HepG2 (cell line): ENCODE measurements around the gene PSD4. TPM values are rescaled to one million over a fixed set of nuclear protein-coding genes. Genes with fewer than 3 reads are reported as not detected.

Source experiments
- CEBPG ChIP-seq: IDR thresholded peaks from 2 replicates; pipeline ENCODE4 v1.6.1; 2016
- CEBPZ ChIP-seq: IDR thresholded peaks from 2 replicates; pipeline ENCODE4 v1.6.1; 2012; ENCODE audit warnings: low read length, improper control_type of control experiment
- CREBL2 ChIP-seq: sonication (generic); formaldehyde crosslinking; IDR thresholded peaks from 2 replicates; pipeline ENCODE4 v1.8.1; 2023; ENCODE audit warnings: missing genetic modification reagents, mild to moderate bottlenecking, borderline replicate concordance
- CREM ChIP-seq, 2 experiments: sonication (generic) in 1 of 2; formaldehyde crosslinking in 1 of 2; IDR thresholded peaks; 2 replicates each; pipeline versions ENCODE4 v1.4.0 to v1.6.1; 2016 to 2020; ENCODE audit warnings: antibody characterized with exemption in 1 of 2, mild to moderate bottlenecking in 1 of 2, missing genetic modification reagents in 1 of 2
- DNMT1 ChIP-seq: sonication (generic); formaldehyde crosslinking; IDR thresholded peaks from 2 replicates; pipeline ENCODE4 v1.5.1; 2020; ENCODE audit warnings: mild to moderate bottlenecking, missing genetic modification reagents
- FIP1L1 ChIP-seq: fragments of 200-400 bp; formaldehyde crosslinking; IDR thresholded peaks from 2 replicates; pipeline ENCODE4 v1.6.1; 2018; ENCODE audit warnings: low read depth, mild to moderate bottlenecking, low read length, moderate library complexity, borderline replicate concordance; ENCODE audit not compliant: insufficient read depth
- HNF4G ChIP-seq, 2 experiments: sonication (generic) in 1 of 2; formaldehyde crosslinking in 1 of 2; IDR thresholded peaks; 2 replicates each; pipeline versions ENCODE4 v1.4.0 to v1.6.1; 2011 to 2020; ENCODE audit warnings: borderline replicate concordance in 2 of 2, low read depth in 2 of 2, mild to moderate bottlenecking in 2 of 2, low read length in 1 of 2, missing genetic modification reagents in 1 of 2, moderate library complexity in 1 of 2
- KDM5B ChIP-seq: sonication (generic); formaldehyde crosslinking; IDR thresholded peaks from 2 replicates; pipeline ENCODE4 v1.4.0; 2020; ENCODE audit warnings: missing genetic modification reagents, mild to moderate bottlenecking, borderline replicate concordance
- MAFF ChIP-seq: IDR thresholded peaks from 2 replicates; pipeline ENCODE4 v1.6.1; 2011; ENCODE audit warnings: low read depth, low read length, improper control_type of control experiment
- MED1 ChIP-seq: sonication (generic); formaldehyde crosslinking; IDR thresholded peaks from 2 replicates; pipeline ENCODE4 v1.4.0; 2020; ENCODE audit warnings: missing genetic modification reagents
- MTERF4 ChIP-seq: sonication (generic); formaldehyde crosslinking; IDR thresholded peaks from 2 replicates; pipeline ENCODE4 v1.8.0; 2023; ENCODE audit warnings: mild to moderate bottlenecking, missing genetic modification reagents
- NAIF1 ChIP-seq: sonication (generic); formaldehyde crosslinking; IDR thresholded peaks from 2 replicates; pipeline ENCODE4 v1.5.0; 2020; ENCODE audit warnings: mild to moderate bottlenecking, missing genetic modification reagents, borderline replicate concordance
- POLR2G ChIP-seq: fragments of 200-400 bp; formaldehyde crosslinking; IDR thresholded peaks from 2 replicates; pipeline ENCODE4 v1.6.1; 2018; ENCODE audit warnings: mild to moderate bottlenecking, low read depth, low read length, moderate library complexity
- SSRP1 ChIP-seq: IDR thresholded peaks from 2 replicates; pipeline ENCODE4 v1.6.1; 2016; ENCODE audit warnings: control low read depth
- TGIF2 ChIP-seq: IDR thresholded peaks from 2 replicates; pipeline ENCODE4 v1.6.1; 2016; ENCODE audit warnings: control low read depth, missing compliant biosample characterization
- USF2 ChIP-seq, 2 experiments: sonication (generic) in 1 of 2; formaldehyde crosslinking in 1 of 2; IDR thresholded peaks; 2 replicates each; pipeline versions ENCODE4 v1.5.1 to v1.6.1; 2011 to 2020; ENCODE audit warnings: borderline replicate concordance in 1 of 2, low read depth in 1 of 2, low read length in 1 of 2, mild to moderate bottlenecking in 1 of 2, missing genetic modification reagents in 1 of 2, moderate library complexity in 1 of 2
- ZFX ChIP-seq: sonication (generic); formaldehyde crosslinking; IDR thresholded peaks from 2 replicates; pipeline ENCODE4 v1.4.0; 2020; ENCODE audit warnings: mild to moderate bottlenecking, low read depth, missing genetic modification reagents, moderate library complexity
- ZNF564 ChIP-seq: sonication (generic); formaldehyde crosslinking; IDR thresholded peaks from 2 replicates; pipeline ENCODE4 v1.8.1; 2023; ENCODE audit warnings: mild to moderate bottlenecking, missing genetic modification reagents
- ZNF746 ChIP-seq: sonication (generic); formaldehyde crosslinking; IDR thresholded peaks from 2 replicates; pipeline ENCODE4 v1.8.0; 2022; ENCODE audit warnings: mild to moderate bottlenecking, missing genetic modification reagents
- ZNF775 ChIP-seq: sonication (generic); formaldehyde crosslinking; IDR thresholded peaks from 2 replicates; pipeline ENCODE4 v1.4.0; 2020; ENCODE audit warnings: missing genetic modification reagents, mild to moderate bottlenecking, moderate library complexity, borderline replicate concordance
- polyA plus RNA-seq, 8 experiments: library from polyadenylated mRNA; depleted of rRNA in 3 of 8; stranded (reverse) in 7 of 8; unstranded in 1 of 8; fragments of >200 nt; fragmentation: Illumina TruSeq in 4 of 8; extraction: Trizol in 4 of 8; gene quantifications; 2 replicates each; pipeline versions ENCODE4 v1.2.1 to v1.2.3, GENCODE V29; 2011 to 2016; ENCODE audit warnings: low read depth in 4 of 8, missing spikeins in 1 of 8, mixed read lengths in 1 of 8; ENCODE audit not compliant: insufficient read depth in 1 of 8
- total RNA-seq, 5 experiments: library from RNA; depleted of rRNA; stranded (reverse); fragments of >200 nt; fragmentation: Illumina TruSeq; extraction: Trizol; gene quantifications; 2 replicates each; pipeline ENCODE4 v1.2.3, GENCODE V29; 2016; ENCODE audit warnings: low read depth in 1 of 5

Gene PSD4
- total and polyA plus RNA-seq, 2 of the 13 experiments (the other 11 are each of a cell fraction or from before 2014, with no cell fraction given): 5.8 to 9.4 TPM

- TF ChIP-seq MTERF4 (CRISPR knock-in tag) (no peak), NAIF1 (CRISPR knock-in tag) (no peak), CEBPG (CRISPR knock-in tag) (peak; percentile 1; the same call in 1 of the 2 replicates), FIP1L1 (no peak), USF2 (IDR thresholded peaks at IDR 0.05; ENCODE audit: low read depth, low read length) (peak; percentile 88), USF2 (CRISPR knock-in tag; IDR thresholded peaks at IDR 0.05; ENCODE audit: borderline replicate concordance) (peak; percentile 76; the same call in 1 of the 2 replicates), HNF4G (IDR thresholded peaks at IDR 0.05; ENCODE audit: borderline replicate concordance, low read depth, low read length) (peak; percentile 80), HNF4G (CRISPR knock-in tag; IDR thresholded peaks at IDR 0.05; ENCODE audit: borderline replicate concordance, low read depth) (peak; percentile 78; the same call in 1 of the 2 replicates), ZNF775 (no peak), ZFX (CRISPR knock-in tag) (peak; percentile 59), CREM (IDR thresholded peaks at IDR 0.05) (peak; percentile 36; the same call in 1 of the 2 replicates), CREM (CRISPR knock-in tag; IDR thresholded peaks at IDR 0.05) (no peak), TGIF2 (CRISPR knock-in tag) (no peak; the same call in 1 of the 2 replicates), ZNF746 (CRISPR knock-in tag) (no peak; the same call in 1 of the 2 replicates), ZNF564 (0 out of 2 replicates have a peak, but pooled peaks have one; percentile 62), CEBPZ (no peak), MED1 (CRISPR knock-in tag) (0 out of 2 replicates have a peak, but pooled peaks have one; percentile 49), SSRP1 (CRISPR knock-in tag) (no peak), KDM5B (CRISPR knock-in tag) (no peak), MAFF (no peak), DNMT1 (peak; percentile 77; the same call in 1 of the 2 replicates), CREBL2 (CRISPR knock-in tag) (no peak), POLR2G (no peak)
Observed at GRCh38 chr2:113164930-113165585, 8.7 kb upstream of the PSD4 start (continued).
